Loucy (cell line): ENCODE results near the gene RUNX2.

Experiments used
- CTCF ChIP-seq: fragments of 200-600 bp; sonication (generic); conservative IDR thresholded peaks from 2 replicates; pipeline ENCODE4 v1.5.1; 2014; ENCODE audit warnings: mild to moderate bottlenecking, antibody characterized with exemption, low read length
- EZH2phosphoT487 ChIP-seq: fragments of 200-600 bp; IDR thresholded peaks from 2 replicates; pipeline ENCODE4 v1.6.1; 2018; ENCODE audit warnings: antibody characterized with exemption, mild to moderate bottlenecking, moderate library complexity, borderline replicate concordance

- TF ChIP-seq CTCF (no peak), EZH2phosphoT487 (no peak)
These were observed 228.0 kb downstream of the RUNX2 start for GRCh38 chr6:45555981-45556771.
